Vagina (tissue), 2 donors: ENCODE data around the gene CCDC88C.

Experiments
- CTCF ChIP-seq, 3 experiments: fragments of 450-650 bp in 2 of 3; fragments of 200-600 bp in 1 of 3; sonication (generic) in 1 of 3; IDR thresholded peaks; one replicate each; pipeline ENCODE4 v1.5.1; 2017 to 2019; ENCODE audit warnings: antibody characterized with exemption in 3 of 3, mild to moderate bottlenecking in 2 of 3, moderate library complexity in 2 of 3
- POLR2A ChIP-seq, 2 donors: fragments of 450-650 bp; IDR thresholded peaks; one replicate each; pipeline ENCODE4 v1.6.1; 2017; ENCODE audit warnings: antibody characterized with exemption in 2 of 2, mild to moderate bottlenecking in 2 of 2, moderate library complexity in 2 of 2
- POLR2AphosphoS5 ChIP-seq, 2 donors: sonication (generic); formaldehyde crosslinking; IDR thresholded peaks; one replicate each; pipeline ENCODE4 v1.9.0; 2017; ENCODE audit warnings: antibody characterized with exemption in 2 of 2, mild to moderate bottlenecking in 2 of 2, low read depth in 1 of 2; ENCODE audit not compliant: insufficient read depth in 1 of 2

DNA sequence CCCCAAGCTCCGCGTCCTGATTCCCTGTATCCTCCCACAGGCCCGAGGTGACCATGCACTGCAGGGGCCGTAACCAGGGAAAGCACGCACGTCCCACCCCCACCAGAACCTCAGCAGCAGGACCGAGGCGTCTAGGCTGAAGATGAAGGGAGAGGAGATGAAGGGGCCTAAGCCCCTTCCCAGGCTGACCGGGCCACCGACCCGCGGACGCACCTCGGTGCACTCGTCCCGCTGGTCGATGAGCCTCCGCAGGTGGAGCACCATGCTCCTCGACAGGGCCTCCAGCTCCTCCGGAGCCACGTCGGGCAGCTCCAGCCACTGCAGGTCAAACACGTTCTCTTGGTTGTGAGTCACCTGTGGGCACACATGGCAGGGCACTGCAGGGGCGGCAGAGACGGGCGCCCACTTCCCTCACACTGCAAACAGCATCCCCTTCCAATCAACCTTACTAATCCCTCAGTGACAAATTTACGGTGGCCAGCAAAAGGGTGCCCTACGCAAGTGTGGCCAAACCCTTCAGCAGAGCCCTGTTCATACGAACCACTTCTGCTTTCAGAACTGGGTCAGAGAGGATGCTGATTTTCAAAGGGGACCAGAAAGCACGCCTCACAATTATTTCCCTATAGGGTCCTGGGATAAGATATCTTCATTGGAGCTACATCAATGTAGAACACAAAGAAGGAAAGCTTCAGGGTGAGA is 77.8 kb downstream of the CCDC88C start:
- TF ChIP-seq POLR2A (IDR thresholded peaks at IDR 0.05), result no peak
- TF ChIP-seq CTCF (IDR thresholded peaks at IDR 0.05), result no peak
- TF ChIP-seq POLR2AphosphoS5 (IDR thresholded peaks at IDR 0.05; ENCODE audit: insufficient read depth in 1 of 2, low read depth in 1 of 2), result no peak
